ENCODE measurements around the gene INSRR.

GRCh38 chr1:156893048-156893953, 34.4 kb upstream of the INSRR start, which contains the start of gene PEAR1:
- TF ChIP-seq CTCF (IDR thresholded peaks at IDR 0.05): no peak
- TF ChIP-seq POLR2A (IDR thresholded peaks at IDR 0.05): peak in 1 of 2 donors; percentile 24

Measured in thyroid gland (tissue), 4 donors.